OCI-LY7 (cell line): ENCODE data around the gene CDADC1. TPM values are rescaled to one million over a fixed set of nuclear protein-coding genes. Genes with fewer than 3 reads are reported as not detected.
"Not testable (repeated sequence)": the region's sequence is repeated elsewhere in the genome, so short reads cannot be mapped to it uniquely, and the experiment has no call there.

Source experiments
- BruUV-seq: library from RNA; stranded (reverse); fragments of 400-500 nt; replicated peaks from 2 replicates; lab custom pipeline; 2021; lab: Mats Ljungman, UMichigan
- CTCF ChIA-PET: fragments of 300-600 bp; sonication (Branson Sonifier 250); formaldehyde crosslinking; loops from one replicate; lab custom pipeline; 2022; ENCODE audit warnings: antibody characterized with exemption; ENCODE audit not compliant: unreplicated experiment; lab: Charles Lee
- POLR2A ChIA-PET: fragments of 300-600 bp; sonication (Branson Sonifier 250); formaldehyde crosslinking; loops from one replicate; lab custom pipeline; 2022; ENCODE audit warnings: antibody characterized with exemption; lab: Charles Lee
- DNase-seq: peaks from one replicate; pipeline ENCODE4 v3.0.0-alpha.2; 2015; ENCODE audit warnings: low spot score
- H2AFZ ChIP-seq: fragments of 200-600 bp; sonication (generic), shearing (Covaris generic); 2 replicates; pipeline ENCODE4 v1.6.1; 2014; ENCODE audit warnings: mild to moderate bottlenecking, antibody characterized with exemption, low read length, moderate library complexity
- H3K27ac ChIP-seq: fragments of 200-600 bp; sonication (generic); 2 replicates; pipeline ENCODE4 v1.5.1; 2014; ENCODE audit warnings: mixed run types, low read depth, mild to moderate bottlenecking, moderate library complexity, low read length, inconsistent platforms; ENCODE audit not compliant: poor library complexity, severe bottlenecking
- H3K36me3 ChIP-seq: fragments of 200-600 bp; sonication (generic); 2 replicates; pipeline ENCODE4 v1.6.1; 2014; ENCODE audit warnings: mild to moderate bottlenecking, antibody characterized with exemption, low read length, moderate library complexity, mixed read lengths; ENCODE audit not compliant: insufficient read depth
- H3K4me1 ChIP-seq: fragments of 200-600 bp; sonication (generic); 2 replicates; pipeline ENCODE4 v1.5.1; 2014; ENCODE audit warnings: mild to moderate bottlenecking, low read length; ENCODE audit not compliant: insufficient read depth, poor library complexity, severe bottlenecking
- H3K4me2 ChIP-seq: fragments of 200-600 bp; sonication (generic); 2 replicates; pipeline ENCODE4 v1.6.1; 2014; ENCODE audit warnings: mild to moderate bottlenecking, low read length
- H3K4me3 ChIP-seq: fragments of 200-600 bp; sonication (generic); 2 replicates; pipeline ENCODE4 v1.5.1; 2014; ENCODE audit warnings: mild to moderate bottlenecking, low read depth, low read length; ENCODE audit not compliant: poor library complexity, severe bottlenecking
- H3K79me2 ChIP-seq: fragments of 200-600 bp; sonication (generic); 2 replicates; pipeline ENCODE4 v1.6.1; 2016; ENCODE audit warnings: low read depth, mild to moderate bottlenecking, low read length, moderate library complexity, mixed read lengths; ENCODE audit not compliant: insufficient read depth
- H3K9me2 ChIP-seq: fragments of 200-600 bp; sonication (generic); 2 replicates; pipeline ENCODE4 v1.6.1; 2016; ENCODE audit warnings: mild to moderate bottlenecking, low read length, mixed read lengths; ENCODE audit not compliant: insufficient read depth
- H3K9me3 ChIP-seq: fragments of 200-600 bp; sonication (generic); 2 replicates; pipeline ENCODE4 v1.6.1; 2014; ENCODE audit warnings: mild to moderate bottlenecking, mixed run types, low read length, mixed read lengths
- H4K20me1 ChIP-seq: fragments of 200-600 bp; sonication (generic); 2 replicates; pipeline ENCODE4 v1.6.1; 2014; ENCODE audit warnings: mild to moderate bottlenecking, antibody characterized with exemption, low read length, moderate library complexity, mixed read lengths; ENCODE audit not compliant: insufficient read depth
- EZH2phosphoT487 ChIP-seq: fragments of 200-600 bp; sonication (generic); IDR thresholded peaks from 2 replicates; pipeline ENCODE4 v1.6.1; 2018; ENCODE audit warnings: low read depth, borderline replicate concordance, mild to moderate bottlenecking, mixed run types, antibody characterized with exemption, low read length, moderate library complexity, mixed read lengths
- intact Hi-C: fragments of 100-400 bp; cut with micrococcal nuclease; formaldehyde crosslinking; loops from one replicate; pipeline ENCODE4 v1.10.0; 2022; ENCODE audit not compliant: unreplicated experiment
- total RNA-seq, 2 experiments: library from RNA; depleted of rRNA in 1 of 2; stranded (reverse); fragments of >200 nt in 1 of 2; shearing (Covaris generic) in 1 of 2; gene quantifications; 2 replicates each; pipeline ENCODE4 v1.2.3, GENCODE V29; 2014 to 2022
- TF ChIP-seq, protein P1 (sequence below): fragments of 200-600 bp; sonication (generic); conservative IDR thresholded peaks from 2 replicates; pipeline ENCODE4 v1.5.1; 2014; ENCODE audit warnings: mild to moderate bottlenecking, antibody characterized with exemption, low read length, moderate library complexity, mixed read lengths

The CDADC1 gene
- total RNA-seq, 2 experiments from 2014 or later: 9.1 to 12.5 TPM

DNA sequence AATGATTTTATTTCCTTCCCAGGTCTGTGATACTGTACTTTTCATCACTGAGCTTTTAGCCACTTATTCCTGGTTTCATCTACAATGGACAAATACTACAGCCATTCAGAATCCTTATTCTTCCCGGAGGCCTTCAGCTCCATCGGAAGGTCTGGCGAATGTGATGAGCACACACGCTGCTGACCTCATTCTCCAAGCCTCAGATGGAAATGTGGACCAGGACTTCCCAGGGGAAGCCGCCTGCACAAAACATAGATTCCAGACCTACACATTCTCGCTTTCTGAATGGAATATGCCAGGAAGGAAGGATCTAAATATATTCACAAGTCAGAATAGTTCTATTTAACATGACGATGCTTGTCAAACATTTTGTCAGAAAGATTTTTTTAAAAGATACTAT, 75.6 kb downstream of the CDADC1 start:
- no peaks in the 10 kb centered on the region for H4K20me1 ChIP-seq
- ChIA-PET POLR2A (interaction anchor here (0.7 to 2.4 kb wide), 4 partner anchors 9 to 45 kb away, joined by 3 to 12 read pairs (median 6); no protein-coding TSS in a partner anchor), CTCF (no interaction called here)
- TF ChIP-seq EZH2phosphoT487: no peak
- TF ChIP-seq, protein P1, sequence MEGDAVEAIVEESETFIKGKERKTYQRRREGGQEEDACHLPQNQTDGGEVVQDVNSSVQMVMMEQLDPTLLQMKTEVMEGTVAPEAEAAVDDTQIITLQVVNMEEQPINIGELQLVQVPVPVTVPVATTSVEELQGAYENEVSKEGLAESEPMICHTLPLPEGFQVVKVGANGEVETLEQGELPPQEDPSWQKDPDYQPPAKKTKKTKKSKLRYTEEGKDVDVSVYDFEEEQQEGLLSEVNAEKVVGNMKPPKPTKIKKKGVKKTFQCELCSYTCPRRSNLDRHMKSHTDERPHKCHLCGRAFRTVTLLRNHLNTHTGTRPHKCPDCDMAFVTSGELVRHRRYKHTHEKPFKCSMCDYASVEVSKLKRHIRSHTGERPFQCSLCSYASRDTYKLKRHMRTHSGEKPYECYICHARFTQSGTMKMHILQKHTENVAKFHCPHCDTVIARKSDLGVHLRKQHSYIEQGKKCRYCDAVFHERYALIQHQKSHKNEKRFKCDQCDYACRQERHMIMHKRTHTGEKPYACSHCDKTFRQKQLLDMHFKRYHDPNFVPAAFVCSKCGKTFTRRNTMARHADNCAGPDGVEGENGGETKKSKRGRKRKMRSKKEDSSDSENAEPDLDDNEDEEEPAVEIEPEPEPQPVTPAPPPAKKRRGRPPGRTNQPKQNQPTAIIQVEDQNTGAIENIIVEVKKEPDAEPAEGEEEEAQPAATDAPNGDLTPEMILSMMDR: no peak
- peaks cover 25% of the 10 kb centered on the region for H3K4me1 ChIP-seq
- DNase-seq: no peak
- no peaks in the 10 kb centered on the region for H3K9me3 ChIP-seq
- H3K4me3 ChIP-seq: no peak overlapping the region
- H3K79me2 ChIP-seq: no peaks in the 10 kb centered on the region
- H3K9me2 ChIP-seq: no peaks in the 10 kb centered on the region
- peaks cover 49% of the 10 kb centered on the region for H3K36me3 ChIP-seq
- H2AFZ ChIP-seq: no peak overlapping the region
- intact Hi-C loops: no loop called here
- no peak overlapping the region for H3K4me2 ChIP-seq
- no TSS peak for BruUV-seq
- no peak overlapping the region for H3K27ac ChIP-seq

DNA sequence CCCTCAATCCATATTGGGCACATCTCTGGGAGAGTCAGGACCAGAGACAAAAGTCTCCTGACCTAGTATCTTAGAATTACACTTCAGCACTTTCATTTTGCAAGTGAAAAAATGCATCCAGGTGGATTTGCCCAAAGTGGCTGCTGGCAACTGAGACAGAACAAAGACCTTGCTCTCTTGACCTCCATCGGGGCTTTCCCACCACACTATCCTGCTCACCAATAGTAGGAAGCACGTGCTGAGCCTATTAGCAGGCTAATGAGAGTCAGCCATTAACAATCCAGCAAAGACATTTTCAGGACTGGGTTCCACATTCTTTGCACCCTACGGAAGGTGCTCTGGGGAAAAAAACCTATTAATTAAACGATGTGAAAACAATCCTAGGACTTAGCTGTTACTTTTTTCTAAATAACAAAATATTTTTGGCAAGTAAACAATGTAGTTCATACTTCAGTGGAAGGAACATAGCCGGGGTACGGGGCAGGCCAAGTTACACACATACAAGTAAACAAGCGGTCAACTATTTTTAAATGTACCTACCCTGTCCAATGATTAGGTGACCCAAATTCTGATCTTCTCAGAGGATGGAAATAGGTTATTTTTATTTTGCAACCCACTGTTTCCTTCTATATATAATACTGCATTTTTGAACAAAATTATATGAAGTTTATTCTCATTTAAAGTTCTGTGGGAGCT, 78.6 kb downstream of the CDADC1 start:
- Histone ChIP-seq H3K4me3 (no peak overlapping the region), H2AFZ (no peak overlapping the region), H3K27ac (no peak overlapping the region), H4K20me1 (no peaks in the 10 kb centered on the region), H3K9me3 (no peaks in the 10 kb centered on the region), H3K36me3 (peaks cover 66% of the 10 kb centered on the region), H3K4me1 (peaks cover 3% of the 10 kb centered on the region), H3K9me2 (no peaks in the 10 kb centered on the region), H3K4me2 (no peak overlapping the region), H3K79me2 (no peaks in the 10 kb centered on the region)
- CTCF ChIA-PET: no interaction called here
- TF ChIP-seq EZH2phosphoT487: no peak
- TF ChIP-seq, protein P1: no peak
- BruUV-seq: no TSS peak
- POLR2A ChIA-PET: no interaction called here
- intact Hi-C loops: no loop called here
- DNase-seq: no peak

DNA sequence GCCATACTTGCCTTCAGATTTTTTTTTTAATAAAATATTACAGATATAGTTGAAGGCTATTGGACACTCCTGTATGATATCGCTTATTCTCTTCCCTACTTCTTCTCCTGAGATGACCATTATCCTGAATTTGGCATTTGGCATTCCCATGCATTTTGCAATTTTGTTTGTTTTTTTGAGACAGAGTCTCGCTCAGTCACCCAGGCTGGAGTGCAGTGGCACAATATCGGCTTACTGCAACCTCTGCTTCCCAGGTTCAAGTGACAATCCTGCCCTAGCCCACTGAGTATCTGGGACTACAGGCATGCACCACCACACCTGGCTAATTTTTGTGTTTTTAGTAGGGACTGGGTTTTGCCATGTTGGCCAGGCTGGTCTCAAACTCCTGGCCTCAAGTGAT, 79.4 kb downstream of the CDADC1 start:
- H3K4me1 ChIP-seq, H2AFZ ChIP-seq, H3K27ac ChIP-seq, CTCF ChIA-PET, DNase-seq, H3K9me3 ChIP-seq, H4K20me1 ChIP-seq, H3K79me2 ChIP-seq, BruUV-seq, intact Hi-C loops, H3K9me2 ChIP-seq, POLR2A ChIA-PET, H3K4me2 ChIP-seq, H3K4me3 ChIP-seq: not testable (repeated sequence)
- H3K36me3 ChIP-seq: peaks cover 73% of the 10 kb centered on the region
